NCI-H2107 (cell line): ENCODE data around the gene RMI2.
A peak's percentile ranks its signal among the peaks of the same experiment; 100 is the strongest.

Experiments used
- DNase-seq: peaks from one replicate; lab custom pipeline; 2025; lab: John Stamatoyannopoulos, UW

The RMI2 gene

GRCh38 chr16:11384184-11384955, 39.1 kb downstream of the RMI2 start:
- DNase-seq: no peak

DNA sequence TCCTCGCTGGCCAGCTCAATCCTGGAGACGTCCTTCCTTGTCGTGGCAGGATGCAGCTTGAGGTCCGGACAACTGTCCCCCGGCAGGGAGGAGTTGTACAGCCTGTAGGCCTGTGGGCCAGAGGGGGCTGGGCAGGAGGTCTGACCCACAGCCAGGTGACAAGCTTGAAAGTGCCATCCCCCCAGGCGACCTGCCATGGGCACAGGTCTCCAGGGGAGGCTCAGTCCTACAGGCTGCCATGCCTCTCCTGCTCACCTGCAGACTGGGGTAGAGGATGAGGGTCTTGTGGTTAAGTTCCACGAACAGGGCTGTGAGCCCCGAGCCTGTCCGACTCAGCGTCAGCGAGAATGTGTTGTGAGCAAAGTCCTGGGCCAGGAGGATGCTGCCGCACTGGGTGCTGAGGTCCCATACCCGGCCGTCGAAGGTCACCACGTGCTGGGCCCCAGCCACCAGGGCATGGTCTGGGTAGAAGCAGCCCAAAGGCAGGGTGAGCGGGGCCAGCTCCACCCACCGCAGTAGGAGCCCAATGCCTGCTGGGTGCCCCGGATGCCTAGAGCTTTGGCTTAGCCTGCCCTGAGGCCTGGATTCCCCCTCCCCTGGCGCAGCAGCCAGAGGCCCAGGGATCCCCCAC, 39.8 kb downstream of the RMI2 start:
- no peak for DNase-seq

- no peak for DNase-seq
These were observed 40.9 kb downstream of the RMI2 start for GRCh38 chr16:11386054-11386680.

GRCh38 chr16:11386791-11387546, 41.7 kb downstream of the RMI2 start:
- DNase-seq: no peak

DNA sequence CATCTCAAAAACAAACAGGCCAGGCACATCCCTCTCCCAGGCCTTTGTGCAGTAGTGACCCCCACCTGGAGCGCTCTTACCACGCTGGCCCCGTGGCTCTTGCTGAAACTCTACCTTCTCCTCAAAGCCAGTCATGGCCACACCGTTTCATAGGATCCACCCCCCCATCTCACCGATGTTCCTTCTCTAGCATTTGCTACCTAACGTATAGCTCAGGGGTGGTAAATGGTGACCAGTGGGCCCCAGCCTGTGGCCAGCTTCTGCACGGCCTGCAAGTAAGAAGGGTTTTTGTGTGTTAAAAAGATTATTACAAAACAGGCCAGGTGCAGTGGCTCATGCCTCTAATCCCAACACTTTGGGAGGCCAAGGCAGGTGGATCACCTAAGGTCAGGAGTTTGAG, 43.8 kb downstream of the RMI2 start:
- DNase-seq: no peak

DNA sequence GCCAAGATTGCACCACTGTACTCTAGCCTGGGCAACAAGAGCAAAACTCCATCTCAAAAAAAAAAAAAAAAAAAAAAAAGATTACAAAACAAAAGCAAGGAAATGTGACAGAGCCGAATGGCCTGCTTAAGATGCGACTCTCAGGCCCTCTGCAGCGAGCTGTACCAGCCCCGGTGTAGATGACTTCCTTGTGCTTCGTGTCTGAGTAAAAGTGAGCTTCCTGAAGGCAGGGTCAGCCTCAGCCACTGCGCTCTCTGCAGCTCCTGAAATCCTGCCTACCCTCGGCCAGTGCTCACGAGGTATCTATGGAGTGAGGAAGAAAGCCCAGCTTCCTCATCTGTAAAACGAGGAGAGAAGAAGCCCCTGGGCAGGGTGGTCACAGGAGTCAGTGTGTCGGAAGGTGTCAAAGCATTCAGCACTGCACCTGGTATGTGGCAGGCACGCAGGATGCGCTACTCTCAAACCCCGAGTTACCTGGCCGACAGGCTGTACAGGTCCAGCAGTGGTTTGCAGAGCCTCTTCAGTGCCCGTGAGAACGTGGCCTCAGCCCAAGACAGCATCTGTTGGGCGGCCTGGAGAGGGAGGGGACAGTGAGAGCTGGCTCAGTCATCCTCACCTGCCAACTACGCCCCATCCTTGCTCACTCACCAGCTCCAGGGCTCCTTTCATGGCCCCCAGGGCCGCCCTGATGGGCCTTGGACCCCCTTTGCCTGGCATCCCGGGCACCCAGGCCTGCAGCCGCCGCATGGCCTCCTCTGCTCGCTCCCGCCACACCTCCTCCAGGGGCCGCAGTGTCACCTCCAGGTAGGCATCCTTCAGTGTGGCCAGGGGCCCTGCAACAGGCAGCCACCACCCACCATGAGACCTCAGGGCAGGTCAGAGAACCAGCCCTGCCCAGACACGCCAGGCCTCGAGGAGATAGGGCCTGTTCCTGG, 44.6 kb downstream of the RMI2 start:
- DNase-seq: no peak

- no peak for DNase-seq
These were observed 45.6 kb downstream of the RMI2 start for GRCh38 chr16:11390573-11391495.

DNA sequence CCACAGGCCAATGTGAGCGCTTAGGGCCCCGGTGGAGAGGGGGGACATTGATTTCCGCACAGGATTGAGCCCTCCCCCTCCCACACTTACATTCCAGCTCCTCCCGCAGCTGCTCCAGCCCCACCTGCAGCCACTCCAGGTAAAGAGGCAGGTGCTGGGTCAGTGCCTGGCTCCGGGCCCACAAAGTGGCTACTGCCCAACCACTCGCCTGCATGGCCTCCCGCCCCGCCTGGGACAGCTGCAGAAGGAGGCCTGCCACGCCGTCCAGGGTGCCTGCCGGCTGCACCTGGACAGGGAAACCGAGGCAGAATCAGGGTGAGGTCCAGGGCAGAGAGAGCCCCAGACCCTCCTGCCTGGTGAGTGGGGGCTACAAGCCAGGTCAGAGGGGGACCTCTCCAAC, 46.3 kb downstream of the RMI2 start:
- DNase-seq: peak; percentile 49

DNA sequence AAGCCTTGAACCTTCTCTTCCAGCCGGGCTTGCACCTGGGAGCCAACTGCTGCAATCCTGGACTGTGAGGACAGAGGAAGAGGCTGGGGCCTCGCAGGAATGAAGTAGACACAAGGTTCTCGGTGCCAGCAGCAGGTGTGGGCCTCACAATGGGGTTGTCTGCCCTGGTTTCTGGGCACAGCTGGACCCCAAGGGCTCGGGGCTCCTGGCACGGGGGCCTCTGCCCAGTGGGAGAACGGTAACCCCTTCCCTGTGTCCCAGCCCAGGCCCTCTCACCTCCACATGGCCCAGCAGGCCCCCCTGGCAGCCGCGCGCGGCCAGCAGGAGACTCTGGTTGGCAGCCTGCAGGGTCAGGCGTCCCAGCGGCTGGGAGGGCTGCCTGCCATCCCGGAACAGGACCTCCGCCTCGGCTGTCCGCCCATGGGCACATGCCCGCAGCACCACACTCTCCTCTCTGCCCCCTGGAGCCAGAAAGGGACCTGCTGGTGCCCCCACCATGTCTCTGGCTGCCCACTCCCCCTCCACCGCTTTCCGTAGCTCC, 46.9 kb downstream of the RMI2 start:
- DNase-seq: no peak

GRCh38 chr16:11393366-11393765, 48.1 kb downstream of the RMI2 start:
- no peak for DNase-seq

GRCh38 chr16:11393861-11394592, 48.8 kb downstream of the RMI2 start:
- no peak for DNase-seq

DNA sequence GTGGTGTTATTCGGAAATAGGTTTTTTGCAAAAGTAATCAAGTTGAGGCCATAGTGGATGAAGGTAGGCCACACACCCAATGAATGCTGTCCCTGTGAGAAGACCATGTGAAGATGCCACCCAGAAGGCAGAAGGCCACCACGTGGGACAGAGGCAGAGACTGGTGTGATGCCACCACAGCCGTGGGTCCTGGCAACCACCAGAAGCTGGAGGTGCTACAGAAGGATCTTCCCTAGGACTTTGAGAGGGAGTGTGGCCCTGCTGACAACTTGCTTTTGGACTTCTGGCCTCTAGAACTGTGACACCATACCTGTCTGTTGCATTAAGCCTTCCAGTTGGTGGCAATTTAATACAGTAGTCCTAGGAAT, 49.3 kb downstream of the RMI2 start:
- no peak for DNase-seq

DNA sequence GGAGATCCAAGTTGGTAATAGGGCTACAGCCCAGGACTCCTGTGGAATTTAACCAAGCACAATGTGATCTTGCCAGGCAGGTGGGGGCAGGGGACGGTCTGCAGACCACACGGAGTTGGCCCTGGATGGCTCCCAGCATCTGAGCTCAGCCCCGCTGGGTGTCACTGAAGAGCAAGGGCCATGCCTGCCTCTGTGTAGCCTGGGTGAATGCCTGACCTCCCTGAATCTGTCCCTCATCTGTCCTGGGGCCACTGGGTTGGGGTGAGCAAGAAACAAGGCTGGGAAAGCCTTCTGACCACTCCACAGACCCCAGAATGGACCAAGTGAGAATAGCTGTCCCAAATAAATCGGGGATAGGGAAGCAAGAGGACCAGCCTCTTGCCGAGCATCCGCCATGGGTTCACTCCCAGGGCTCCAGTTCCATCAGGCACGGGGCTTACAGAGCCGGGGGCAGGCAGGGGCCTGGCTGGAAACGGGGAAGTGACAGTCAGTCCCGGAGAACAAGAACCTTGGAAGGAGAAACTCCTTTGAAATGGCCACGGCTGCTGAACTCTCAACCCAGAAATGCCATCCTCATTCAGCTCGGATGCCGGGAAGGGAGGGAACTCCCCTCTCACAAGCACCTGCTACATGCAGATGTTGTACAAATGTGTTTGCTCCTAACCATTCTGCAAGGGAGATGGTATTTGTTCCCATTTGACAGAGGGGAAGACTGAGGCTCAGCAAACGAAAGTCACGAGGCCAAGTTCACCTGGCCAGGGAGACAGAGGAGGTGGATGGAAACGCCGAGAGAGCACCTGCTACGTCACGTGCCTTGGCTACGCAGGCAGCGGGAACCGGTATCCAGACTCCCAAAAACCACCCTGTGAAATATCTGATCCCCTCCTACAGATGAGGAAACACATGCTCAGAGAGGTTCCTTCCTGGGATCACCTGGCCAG, 50.0 kb downstream of the RMI2 start:
- no peak for DNase-seq

- no peak for DNase-seq
These were observed 50.6 kb downstream of the RMI2 start for GRCh38 chr16:11395949-11396240.

- peak; percentile 39 for DNase-seq
These were observed 51.2 kb downstream of the RMI2 start for GRCh38 chr16:11396241-11397048.

- DNase-seq: no peak
These were observed 52.9 kb downstream of the RMI2 start for GRCh38 chr16:11398136-11398535.

DNA sequence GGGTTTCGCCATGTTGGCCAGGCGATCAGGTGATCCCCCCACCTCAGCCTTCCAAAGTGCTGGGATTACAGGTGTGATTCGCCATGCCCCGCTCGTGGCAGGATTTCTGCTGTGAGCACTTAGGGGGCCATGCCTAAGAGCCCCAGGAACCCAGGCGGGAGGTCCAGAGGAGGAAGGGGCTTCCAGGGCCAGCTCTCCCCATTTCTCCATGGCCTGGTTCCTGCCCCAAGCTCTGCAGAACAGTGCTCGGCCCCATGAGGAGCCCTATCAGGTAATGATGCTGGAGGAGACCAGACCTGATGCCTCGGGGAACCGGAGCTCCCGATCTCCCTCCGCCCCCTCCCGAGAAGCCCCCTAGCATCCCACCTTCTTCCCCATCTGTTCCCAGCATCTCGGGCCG, 53.6 kb downstream of the RMI2 start:
- no peak for DNase-seq
